B cell (primary cell): ENCODE measurements around the gene CDKN2B. TPM values are rescaled to one million over a fixed set of nuclear protein-coding genes. Genes with fewer than 3 reads are reported as not detected.

Source experiments
- ATAC-seq: fragments of 200-7000 bp; cut with Tn5 transposase; one replicate; pipeline ENCODE4 v1.10.0; 2021; ENCODE audit warnings: low read depth, mild to moderate bottlenecking, moderate number of reproducible peaks, moderate library complexity
- CTCF ChIA-PET: fragments of 350-600 bp; sonication (Branson Sonifier 250); formaldehyde crosslinking; loops from one replicate; lab custom pipeline; 2021; ENCODE audit warnings: antibody characterized with exemption, inconsistent platforms; lab: Charles Lee
- POLR2A ChIA-PET: fragments of 350-600 bp; sonication (Branson Sonifier 250); formaldehyde crosslinking; loops from one replicate; lab custom pipeline; 2021; ENCODE audit warnings: antibody characterized with exemption; lab: Charles Lee
- DNase-seq: peaks from one replicate; pipeline ENCODE4 v3.0.0; 2013
- H2AFZ ChIP-seq: 2 replicates; pipeline ENCODE4 v1.6.1; 2012; ENCODE audit warnings: mild to moderate bottlenecking, low read depth, low read length; ENCODE audit not compliant: insufficient read depth, poor library complexity, severe bottlenecking
- H3K27ac ChIP-seq, 2 donors: 1 replicate in 1 of 2; 2 replicates in 1 of 2; pipeline ENCODE4 v1.5.1; 2012 to 2013; ENCODE audit warnings: low read length in 2 of 2, mild to moderate bottlenecking in 2 of 2, moderate library complexity in 1 of 2
- H3K27me3 ChIP-seq, 4 experiments: fragments of 200-600 bp in 1 of 4; sonication (generic) in 1 of 4; replicated peaks in 1 of 4; 1 replicate in 2 of 4; 2 replicates in 2 of 4; pipeline versions ENCODE4 v1.6.1 to v1.7.0; 2013 to 2016; ENCODE audit warnings: low read length in 3 of 4, mild to moderate bottlenecking in 2 of 4, mixed read lengths in 1 of 4, moderate library complexity in 1 of 4; ENCODE audit not compliant: insufficient read depth in 4 of 4, control insufficient read depth in 3 of 4; ENCODE audit errors: control extremely low read depth in 1 of 4
- H3K36me3 ChIP-seq, 2 experiments: replicated peaks in 1 of 2; 1 replicate in 1 of 2; 2 replicates in 1 of 2; pipeline versions ENCODE4 v1.6.1 to v1.7.1; 2013; ENCODE audit warnings: low read length in 1 of 2; ENCODE audit not compliant: insufficient read depth in 2 of 2, control insufficient read depth in 1 of 2; ENCODE audit errors: control extremely low read depth in 1 of 2, extremely low read depth in 1 of 2
- H3K4me1 ChIP-seq, 2 donors: fragments of 200-600 bp in 1 of 2; sonication (generic) in 1 of 2; 1 replicate in 1 of 2; 2 replicates in 1 of 2; pipeline versions ENCODE4 v1.5.1 to v1.6.1; 2013 to 2017; ENCODE audit warnings: low read length in 2 of 2; ENCODE audit not compliant: control insufficient read depth in 2 of 2, insufficient read depth in 2 of 2
- H3K4me2 ChIP-seq: replicated peaks from 2 replicates; pipeline ENCODE3; 2012; ENCODE audit warnings: mild to moderate bottlenecking, low read depth, low read length; ENCODE audit not compliant: poor library complexity, severe bottlenecking
- H3K4me3 ChIP-seq, 5 experiments: fragments of 200-600 bp in 1 of 5; sonication (generic) in 1 of 5; 1 replicate in 3 of 5; 2 replicates in 2 of 5; pipeline versions ENCODE4 v1.5.1 to v1.7.0; 2011 to 2016; ENCODE audit warnings: low read length in 4 of 5, mild to moderate bottlenecking in 4 of 5, low read depth in 2 of 5, control low read depth in 1 of 5, moderate library complexity in 1 of 5; ENCODE audit not compliant: insufficient read depth in 1 of 5; ENCODE audit errors: control extremely low read depth in 1 of 5, extremely low read depth in 1 of 5
- H3K79me2 ChIP-seq: fragments of 200-600 bp; sonication (generic); one replicate; pipeline ENCODE4 v1.6.0; 2016; ENCODE audit warnings: low read length; ENCODE audit not compliant: control insufficient read depth, insufficient read depth
- H3K9ac ChIP-seq: fragments of 200-600 bp; sonication (generic); 2 replicates; pipeline ENCODE4 v1.6.1; 2017; ENCODE audit warnings: mild to moderate bottlenecking, low read length, moderate library complexity
- H3K9me3 ChIP-seq, 3 donors: one replicate each; pipeline versions ENCODE4 v1.6.1 to v1.7.1; 2013; ENCODE audit warnings: low read length in 2 of 3; ENCODE audit not compliant: control insufficient read depth in 2 of 3, insufficient read depth in 1 of 3; ENCODE audit errors: control extremely low read depth in 1 of 3
- H4K20me1 ChIP-seq: 2 replicates; pipeline ENCODE4 v1.6.0; 2012; ENCODE audit warnings: mild to moderate bottlenecking, low read length; ENCODE audit not compliant: insufficient read depth, control insufficient read depth, poor library complexity, severe bottlenecking
- H3K27ac Mint-ChIP-seq: one replicate; pipeline ENCODE4 v1.8.0; 2021; ENCODE audit warnings: mixed read lengths
- H3K27me3 Mint-ChIP-seq: one replicate; pipeline ENCODE4 v1.8.0; 2021; ENCODE audit warnings: mixed read lengths
- H3K4me1 Mint-ChIP-seq: one replicate; pipeline ENCODE4 v1.8.0; 2021; ENCODE audit warnings: mixed read lengths
- H3K4me3 Mint-ChIP-seq: one replicate; pipeline ENCODE4 v1.8.0; 2021; ENCODE audit warnings: mixed read lengths
- H3K9me3 Mint-ChIP-seq: one replicate; pipeline ENCODE4 v1.8.0; 2022; ENCODE audit warnings: mixed read lengths; ENCODE audit not compliant: insufficient read depth
- CTCF ChIP-seq: fragments of 200-600 bp; IDR thresholded peaks from one replicate; pipeline ENCODE4 v1.8.0; 2022; ENCODE audit warnings: antibody characterized with exemption, mild to moderate bottlenecking
- EZH2 ChIP-seq: IDR thresholded peaks from 2 replicates; pipeline ENCODE4 v1.6.1; 2012; ENCODE audit warnings: borderline replicate concordance, low read depth, mild to moderate bottlenecking, moderate library complexity, low read length; ENCODE audit not compliant: insufficient read depth, poor library complexity, severe bottlenecking
- WGBS: methylation state at CpG from one replicate; pipeline ENCODE4 v1.1.5; 2013; ENCODE audit warnings: missing lambda C conversion rate; ENCODE audit not compliant: insufficient coverage; 5-methylcytosine and 5-hydroxymethylcytosine counted together
- intact Hi-C: fragments of 100-400 bp; cut with micrococcal nuclease; formaldehyde crosslinking; loops from one replicate; pipeline ENCODE4 v1.10.0; 2022
- polyA plus RNA-seq: library from polyadenylated mRNA; depleted of rRNA; stranded (reverse); fragments of >200 nt; gene quantifications from 2 replicates; pipeline ENCODE4 v1.2.3, GENCODE V29; 2012
- total RNA-seq, 2 donors: library from RNA; stranded (reverse); fragments of 120-200 nt in 1 of 2; gene quantifications; 1 replicate in 1 of 2; 2 replicates in 1 of 2; pipeline versions ENCODE4 v1.2.3 to v1.2.4, GENCODE V29; 2013 to 2022

The CDKN2B gene
- total and polyA plus RNA-seq, 2 donors (not counting 1 experiment from before 2014, with no cell fraction given): 0.36 to 0.42 TPM

DNA sequence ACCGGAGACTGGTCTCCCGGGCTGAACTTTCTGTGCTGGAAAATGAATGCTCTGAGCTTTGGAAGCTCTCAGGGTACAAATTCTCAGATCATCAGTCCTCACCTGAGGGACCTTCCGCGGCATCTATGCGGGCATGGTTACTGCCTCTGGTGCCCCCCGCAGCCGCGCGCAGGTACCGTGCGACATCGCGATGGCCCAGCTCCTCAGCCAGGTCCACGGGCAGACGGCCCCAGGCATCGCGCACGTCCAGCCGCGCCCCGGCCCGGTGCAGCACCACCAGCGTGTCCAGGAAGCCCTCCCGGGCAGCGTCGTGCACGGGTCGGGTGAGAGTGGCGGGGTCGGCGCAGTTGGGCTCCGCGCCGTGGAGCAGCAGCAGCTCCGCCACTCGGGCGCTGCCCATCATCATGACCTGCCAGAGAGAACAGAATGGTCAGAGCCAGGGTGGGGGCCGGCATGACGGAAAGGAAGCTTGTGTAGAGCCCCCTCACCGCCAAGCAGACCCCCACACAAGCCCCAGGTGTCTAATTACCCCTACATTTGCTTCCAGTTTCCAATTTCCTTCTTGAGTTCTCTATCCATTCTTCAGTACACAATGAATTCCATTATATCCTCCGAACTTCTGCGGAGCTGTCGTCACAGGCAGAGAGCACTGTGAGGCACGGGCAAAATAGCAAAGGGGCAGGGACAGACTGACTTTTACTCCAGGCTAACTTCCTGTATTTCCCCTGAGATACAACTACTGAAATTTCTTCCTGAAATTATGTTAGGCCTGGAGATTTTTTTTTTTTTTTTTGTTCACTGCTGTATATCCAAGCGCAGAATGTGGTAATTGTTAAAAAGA, 38.1 kb downstream of the CDKN2B start:
- Histone ChIP-seq H3K4me2 (no peak overlapping the region), H3K79me2 (no peaks in the 10 kb centered on the region), H3K9ac (no peak overlapping the region), H4K20me1 (no peaks in the 10 kb centered on the region), H3K9me3 (peaks cover 6 to 65% (median 41%) of the 10 kb centered on the region in 3 donors), H3K4me3 (no peak overlapping the region), H2AFZ (no peak overlapping the region), H3K36me3 (no peaks in the 10 kb centered on the region), H3K27me3 (peaks cover 5 to 97% (median 86%) of the 10 kb centered on the region in 4 experiments), H3K27ac (no peak overlapping the region), H3K4me1 (peaks cover 29 to 45% of the 10 kb centered on the region in 2 donors)
- Mint-ChIP-seq H3K27ac (peak overlapping the region; percentile 73), H3K27me3 (peaks cover 87% of the 10 kb centered on the region), H3K4me1 (peaks cover 27% of the 10 kb centered on the region), H3K9me3 (peaks cover 7% of the 10 kb centered on the region), H3K4me3 (peak overlapping the region; percentile 40)
- DNase-seq: peak; percentile 35
- intact Hi-C loops: no loop called here
- TF ChIP-seq EZH2 (no peak), CTCF (no peak)
- no peak for ATAC-seq
- POLR2A ChIA-PET: interaction anchor here (0.5 kb wide), 1 partner anchor 15 kb away, joined by 12 read pairs; no protein-coding TSS in a partner anchor
- 16% methylated on average over 42 of the region's 45 CpGs for WGBS
- CTCF ChIA-PET: interaction anchor here (1.2 to 5.4 kb wide), 4 partner anchors 12 to 158 kb away, joined by 3 to 43 read pairs (median 5); partner anchors contain the start of genes CDKN2A, CDKN2B and CDKN2B-AS1
